ENCODE data around the gene SLC22A1. TPM values are rescaled to one million over a fixed set of nuclear protein-coding genes. Genes with fewer than 3 reads are reported as not detected.

The SLC22A1 gene
- total and polyA plus RNA-seq, 2 experiments from 2014 or later, result 6.7 to 12.9 TPM

DNA sequence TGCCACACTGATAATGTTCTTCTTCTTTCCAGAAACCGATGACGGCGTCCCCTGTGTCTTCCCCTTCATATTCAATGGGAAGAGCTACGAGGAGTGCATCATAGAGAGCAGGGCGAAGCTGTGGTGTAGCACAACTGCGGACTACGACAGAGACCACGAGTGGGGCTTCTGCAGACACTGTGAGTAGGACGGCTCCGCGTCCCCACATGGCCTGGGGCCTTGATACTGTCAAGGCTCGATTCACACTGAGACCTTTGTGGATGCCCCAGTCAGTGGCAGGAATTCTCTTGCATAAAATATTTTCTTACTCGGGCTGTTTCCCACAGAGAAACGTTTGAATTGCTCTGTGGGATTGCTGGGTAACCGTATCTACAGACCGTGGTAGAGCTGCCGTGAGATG is 41.5 kb upstream of the SLC22A1 start:
- DNase-seq (ENCODE audit: low spot score), result no peak
- Histone ChIP-seq H3K79me2 (no peaks in the 10 kb centered on the region), H2AFZ (no peak overlapping the region), H3K36me3 (replicated peaks; ENCODE audit: insufficient read depth, low read depth) (no peaks in the 10 kb centered on the region), H3K27ac (no peak overlapping the region), H3K9me2 (replicated peaks; ENCODE audit: insufficient read depth) (no peaks in the 10 kb centered on the region), H3K4me2 (no peak overlapping the region), H3K4me3 (no peak overlapping the region), H3K4me1 (ENCODE audit: insufficient read depth) (no peaks in the 10 kb centered on the region), H3K9me3 (ENCODE audit: low read depth) (no peaks in the 10 kb centered on the region), H3K27me3 (no peaks in the 10 kb centered on the region), H4K20me1 (ENCODE audit: insufficient read depth, poor library complexity, severe bottlenecking) (no peaks in the 10 kb centered on the region)
- TF ChIP-seq EZH2 (IDR thresholded peaks at IDR 0.05; ENCODE audit: borderline replicate concordance) (no peak), EZH2phosphoT487 (IDR thresholded peaks at IDR 0.05; ENCODE audit: low read depth, severe bottlenecking, unreplicated experiment) (no peak)
- TF ChIP-seq, protein P1, sequence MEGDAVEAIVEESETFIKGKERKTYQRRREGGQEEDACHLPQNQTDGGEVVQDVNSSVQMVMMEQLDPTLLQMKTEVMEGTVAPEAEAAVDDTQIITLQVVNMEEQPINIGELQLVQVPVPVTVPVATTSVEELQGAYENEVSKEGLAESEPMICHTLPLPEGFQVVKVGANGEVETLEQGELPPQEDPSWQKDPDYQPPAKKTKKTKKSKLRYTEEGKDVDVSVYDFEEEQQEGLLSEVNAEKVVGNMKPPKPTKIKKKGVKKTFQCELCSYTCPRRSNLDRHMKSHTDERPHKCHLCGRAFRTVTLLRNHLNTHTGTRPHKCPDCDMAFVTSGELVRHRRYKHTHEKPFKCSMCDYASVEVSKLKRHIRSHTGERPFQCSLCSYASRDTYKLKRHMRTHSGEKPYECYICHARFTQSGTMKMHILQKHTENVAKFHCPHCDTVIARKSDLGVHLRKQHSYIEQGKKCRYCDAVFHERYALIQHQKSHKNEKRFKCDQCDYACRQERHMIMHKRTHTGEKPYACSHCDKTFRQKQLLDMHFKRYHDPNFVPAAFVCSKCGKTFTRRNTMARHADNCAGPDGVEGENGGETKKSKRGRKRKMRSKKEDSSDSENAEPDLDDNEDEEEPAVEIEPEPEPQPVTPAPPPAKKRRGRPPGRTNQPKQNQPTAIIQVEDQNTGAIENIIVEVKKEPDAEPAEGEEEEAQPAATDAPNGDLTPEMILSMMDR (IDR thresholded peaks at IDR 0.05; ENCODE audit: poor library complexity), result no peak
- 99% methylated on average over 17 of the region's 17 CpGs for WGBS (ENCODE audit: low lambda C conversion rate, missing lambda C conversion rate)

DNA sequence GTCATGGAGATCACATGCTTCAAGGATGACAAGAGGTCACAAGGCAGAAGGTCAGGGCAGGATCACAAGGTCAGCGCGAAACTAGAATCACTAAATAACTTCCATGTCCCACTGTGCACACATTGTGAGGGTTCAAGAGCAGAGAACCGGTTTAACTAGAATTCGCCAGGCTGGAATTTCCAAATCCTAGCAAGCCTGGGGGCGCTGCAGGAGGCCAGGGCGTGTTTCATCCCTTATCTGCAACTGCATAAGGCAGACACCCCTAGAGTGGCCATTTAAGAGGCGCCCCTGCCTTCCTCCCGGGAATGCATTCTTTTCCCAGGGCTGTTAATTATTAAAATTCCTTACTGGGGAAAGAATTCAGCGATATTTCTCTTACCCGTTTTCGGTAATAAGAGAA is 40.2 kb upstream of the SLC22A1 start:
- no peak for DNase-seq (ENCODE audit: low spot score)
- H3K36me3 ChIP-seq (replicated peaks; ENCODE audit: insufficient read depth, low read depth), result no peaks in the 10 kb centered on the region
- 92% methylated on average over 11 of the region's 11 CpGs for WGBS (ENCODE audit: low lambda C conversion rate, missing lambda C conversion rate)

DNA sequence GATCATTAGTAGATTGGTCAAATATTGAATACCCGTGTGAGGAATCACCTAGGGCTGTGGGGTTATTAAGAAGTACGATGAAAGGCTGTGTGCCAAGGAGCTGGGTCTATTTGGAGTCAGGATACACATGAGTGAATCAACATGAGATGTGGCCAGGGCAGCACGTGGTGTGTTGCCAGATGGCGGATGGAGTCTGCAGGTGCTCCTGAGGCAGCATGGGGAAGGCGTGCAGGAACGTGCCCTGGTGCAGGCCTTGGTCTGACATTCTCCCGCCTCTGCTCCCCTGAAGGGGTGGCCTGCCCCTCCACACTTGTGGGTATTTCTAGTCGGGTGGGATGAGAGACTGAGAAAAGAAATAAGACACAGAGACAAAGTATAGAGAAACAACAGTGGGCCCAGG is 39.0 kb upstream of the SLC22A1 start:
- no peaks in the 10 kb centered on the region for H3K79me2 ChIP-seq
- DNase-seq (ENCODE audit: low spot score), result no peak
- WGBS (ENCODE audit: low lambda C conversion rate, missing lambda C conversion rate), result 93% methylated on average over 8 of the region's 8 CpGs
- no peak overlapping the region for H3K27ac ChIP-seq
- no peaks in the 10 kb centered on the region for H3K36me3 ChIP-seq (replicated peaks; ENCODE audit: insufficient read depth, low read depth)
- H3K4me2 ChIP-seq, result no peak overlapping the region
- no peaks in the 10 kb centered on the region for H3K9me3 ChIP-seq (ENCODE audit: low read depth)
- no peaks in the 10 kb centered on the region for H3K9me2 ChIP-seq (replicated peaks; ENCODE audit: insufficient read depth)
- H3K4me1 ChIP-seq (ENCODE audit: insufficient read depth), result no peaks in the 10 kb centered on the region
- no peak overlapping the region for H3K4me3 ChIP-seq
- H3K27me3 ChIP-seq, result no peaks in the 10 kb centered on the region
- no peaks in the 10 kb centered on the region for H4K20me1 ChIP-seq (ENCODE audit: insufficient read depth, poor library complexity, severe bottlenecking)
- no peak overlapping the region for H2AFZ ChIP-seq
- TF ChIP-seq, protein P1 (IDR thresholded peaks at IDR 0.05; ENCODE audit: poor library complexity), result no peak
- TF ChIP-seq EZH2 (IDR thresholded peaks at IDR 0.05; ENCODE audit: borderline replicate concordance), result no peak

More for the DNA sequence above, 40.2 kb upstream of the SLC22A1 start:
- no peaks in the 10 kb centered on the region for H3K79me2 ChIP-seq
- no peaks in the 10 kb centered on the region for H3K4me1 ChIP-seq (ENCODE audit: insufficient read depth)
- TF ChIP-seq, protein P1 (IDR thresholded peaks at IDR 0.05; ENCODE audit: poor library complexity), result no peak
- no peak for TF ChIP-seq EZH2phosphoT487 (IDR thresholded peaks at IDR 0.05; ENCODE audit: low read depth, severe bottlenecking, unreplicated experiment)
- TF ChIP-seq EZH2 (IDR thresholded peaks at IDR 0.05; ENCODE audit: borderline replicate concordance), result no peak
- H3K27ac ChIP-seq, result no peak overlapping the region
- no peak overlapping the region for H2AFZ ChIP-seq
- no peaks in the 10 kb centered on the region for H3K9me3 ChIP-seq (ENCODE audit: low read depth)
- no peaks in the 10 kb centered on the region for H3K27me3 ChIP-seq
- no peak overlapping the region for H3K4me3 ChIP-seq
- H3K9me2 ChIP-seq (replicated peaks; ENCODE audit: insufficient read depth), result no peaks in the 10 kb centered on the region
- no peaks in the 10 kb centered on the region for H4K20me1 ChIP-seq (ENCODE audit: insufficient read depth, poor library complexity, severe bottlenecking)
- H3K4me2 ChIP-seq, result no peak overlapping the region
